Loucy (cell line): Measurements from ENCODE around the gene PCDHGA7.

Experiments
- CTCF ChIP-seq: fragments of 200-600 bp; sonication (generic); conservative IDR thresholded peaks from 2 replicates; pipeline ENCODE4 v1.5.1; 2014; ENCODE audit warnings: mild to moderate bottlenecking, antibody characterized with exemption, low read length
- EZH2phosphoT487 ChIP-seq: fragments of 200-600 bp; IDR thresholded peaks from 2 replicates; pipeline ENCODE4 v1.6.1; 2018; ENCODE audit warnings: antibody characterized with exemption, mild to moderate bottlenecking, moderate library complexity, borderline replicate concordance

GRCh38 chr5:141403387-141403786 lies 20.8 kb downstream of the PCDHGA7 start:
- TF ChIP-seq CTCF (no peak), EZH2phosphoT487 (no peak)
